Body of pancreas (tissue), 4 donors: ENCODE measurements around the gene CABP7. TPM values are rescaled to one million over a fixed set of nuclear protein-coding genes. Genes with fewer than 3 reads are reported as not detected.

Source experiments
- ATAC-seq: fragments of 150-250 bp; one replicate; pipeline ENCODE4 v1.9.1; 2016
- DNase-seq, 4 donors: peaks; one replicate each; pipeline ENCODE4 v3.0.0-alpha.2; 2019
- H3K27ac ChIP-seq, 4 donors: fragments of 200-600 bp; sonication (generic); 1 replicate in 3 of 4; 2 replicates in 1 of 4; pipeline versions ENCODE4 v1.5.1 to v1.6.1; 2016 to 2019; ENCODE audit warnings: mild to moderate bottlenecking in 1 of 4, mixed read lengths in 1 of 4, moderate library complexity in 1 of 4
- H3K27me3 ChIP-seq, 2 donors: fragments of 200-600 bp; sonication (generic); one replicate each; pipeline ENCODE4 v1.6.0; 2016; ENCODE audit warnings: mild to moderate bottlenecking in 1 of 2
- H3K36me3 ChIP-seq, 2 donors: fragments of 200-600 bp; sonication (generic); replicated peaks in 1 of 2; 2 replicates each; pipeline ENCODE4 v1.5.1; 2016; ENCODE audit warnings: low read depth in 2 of 2; ENCODE audit not compliant: insufficient read depth in 1 of 2
- H3K4me1 ChIP-seq: fragments of 200-600 bp; sonication (generic); one replicate; pipeline ENCODE4 v1.6.0; 2016
- H3K4me3 ChIP-seq, 2 donors: fragments of 200-600 bp; sonication (generic); 1 replicate in 1 of 2; 2 replicates in 1 of 2; pipeline ENCODE4 v1.5.1; 2016 to 2019
- H3K9me3 ChIP-seq, 3 donors: fragments of 200-600 bp; sonication (generic); 1 replicate in 2 of 3; 2 replicates in 1 of 3; pipeline ENCODE4 v1.5.1; 2016
- CTCF ChIP-seq, 7 experiments: fragments of 450-650 bp in 4 of 7; fragments of 200-600 bp in 3 of 7; sonication (generic) in 3 of 7; IDR thresholded peaks; one replicate each; pipeline ENCODE4 v1.5.1; 2016 to 2019; ENCODE audit warnings: antibody characterized with exemption in 7 of 7
- POLR2A ChIP-seq, 3 donors: fragments of 450-650 bp; IDR thresholded peaks; one replicate each; pipeline ENCODE4 v1.6.1; 2016; ENCODE audit warnings: antibody characterized with exemption in 3 of 3, mild to moderate bottlenecking in 2 of 3
- WGBS, 2 donors: methylation state at CpG; one replicate each; pipeline ENCODE4 v1.1.5; 2017; 5-methylcytosine and 5-hydroxymethylcytosine counted together
- intact Hi-C: fragments of 100-400 bp; cut with DNase I; formaldehyde crosslinking; loops from one replicate; pipeline ENCODE4 v1.15.1; 2023
- total RNA-seq, 2 donors: library from RNA; depleted of rRNA; stranded (reverse); fragments of >200 nt; gene quantifications; one replicate each; pipeline ENCODE4 v1.1.0, GENCODE V29; 2016

Gene CABP7
- total RNA-seq, 2 donors from 2014 or later = 0.78 to 2.6 TPM

GRCh38 chr22:29726106-29726505 lies 6.3 kb downstream of the CABP7 start:
- TF ChIP-seq CTCF (IDR thresholded peaks at IDR 0.05) (no peak), POLR2A (IDR thresholded peaks at IDR 0.05) (no peak)
- WGBS, 2 donors = 57 to 78% methylated on average over 4 to 7 of the region's 7 CpGs

GRCh38 chr22:29726512-29727130 lies 6.8 kb downstream of the CABP7 start:
- TF ChIP-seq POLR2A (IDR thresholded peaks at IDR 0.05) (no peak), CTCF (IDR thresholded peaks at IDR 0.05) (no peak)
- Histone ChIP-seq H3K4me1 (no peaks in the 10 kb centered on the region), H3K4me3 (no peak overlapping the region), H3K27me3 (no peaks in the 10 kb centered on the region), H3K27ac (no peak overlapping the region), H3K9me3 (no peaks in the 10 kb centered on the region), H3K36me3 (no peaks in the 10 kb centered on the region)
- intact Hi-C loops = no loop called here
- ATAC-seq (no peak), DNase-seq (no peak)
- WGBS, 2 donors = 38 to 45% methylated on average over 10 to 15 of the region's 15 CpGs

More at GRCh38 chr22:29726106-29726505, 6.3 kb downstream of the CABP7 start:
- Histone ChIP-seq H3K27ac (no peak overlapping the region), H3K27me3 (no peaks in the 10 kb centered on the region), H3K9me3 (no peaks in the 10 kb centered on the region), H3K36me3 (no peaks in the 10 kb centered on the region), H3K4me1 (no peaks in the 10 kb centered on the region), H3K4me3 (no peak overlapping the region)
- intact Hi-C loops = no loop called here
- ATAC-seq (no peak), DNase-seq (no peak)

GRCh38 chr22:29727131-29727523 lies 7.3 kb downstream of the CABP7 start:
- Histone ChIP-seq H3K27me3 (no peaks in the 10 kb centered on the region), H3K9me3 (no peaks in the 10 kb centered on the region), H3K4me3 (no peak overlapping the region), H3K27ac (no peak overlapping the region), H3K4me1 (no peaks in the 10 kb centered on the region), H3K36me3 (no peaks in the 10 kb centered on the region)
- ATAC-seq (no peak), DNase-seq (peak in 3 of 4 donors; percentile 32 to 49 (median 39))
- peak in 3 of 7 experiments; percentile 7 to 32 (median 12) for TF ChIP-seq CTCF (IDR thresholded peaks at IDR 0.05)
- no peak for TF ChIP-seq POLR2A (IDR thresholded peaks at IDR 0.05)
- intact Hi-C loops = no loop called here
- WGBS, 2 donors = 9 to 15% methylated on average over 8 to 16 of the region's 17 CpGs

- H3K27me3 ChIP-seq = no peaks in the 10 kb centered on the region
Measured at GRCh38 chr22:29729161-29729560, 9.4 kb downstream of the CABP7 start.

More at GRCh38 chr22:29729161-29729560, 9.4 kb downstream of the CABP7 start:
- H3K4me3 ChIP-seq = no peak overlapping the region
- no peak for DNase-seq
- no peak for ATAC-seq
- H3K4me1 ChIP-seq = peaks cover 13% of the 10 kb centered on the region
- TF ChIP-seq CTCF (IDR thresholded peaks at IDR 0.05) (no peak), POLR2A (IDR thresholded peaks at IDR 0.05) (no peak)
- no peaks in the 10 kb centered on the region for H3K36me3 ChIP-seq
- H3K27ac ChIP-seq = no peak overlapping the region
- intact Hi-C loops = no loop called here
- WGBS, 2 donors = 85 to 90% methylated on average over 18 to 20 of the region's 20 CpGs
- no peaks in the 10 kb centered on the region for H3K9me3 ChIP-seq
